Mucosa of stomach (tissue), 1 donor: ENCODE results near the gene SAT1.
"Not testable (repeated sequence)": the region's sequence is repeated elsewhere in the genome, so short reads cannot be mapped to it uniquely, and the experiment has no call there.

Source experiments
- H3K27me3 ChIP-seq: one replicate; pipeline ENCODE4 v1.7.0; 2013; ENCODE audit warnings: mild to moderate bottlenecking, low read length; ENCODE audit not compliant: control insufficient read depth, insufficient read depth
- H3K36me3 ChIP-seq: one replicate; pipeline ENCODE4 v1.7.0; 2013; ENCODE audit warnings: low read length; ENCODE audit not compliant: control insufficient read depth, insufficient read depth
- H3K4me1 ChIP-seq: one replicate; pipeline ENCODE4 v1.7.0; 2013; ENCODE audit warnings: mild to moderate bottlenecking, low read length; ENCODE audit not compliant: control insufficient read depth, insufficient read depth
- H3K4me3 ChIP-seq: one replicate; pipeline ENCODE4 v1.7.0; 2013; ENCODE audit warnings: low read length
- H3K9ac ChIP-seq: one replicate; pipeline ENCODE4 v1.7.0; 2013; ENCODE audit warnings: mild to moderate bottlenecking, low read length, moderate library complexity
- H3K9me3 ChIP-seq: one replicate; pipeline ENCODE4 v1.7.0; 2013; ENCODE audit warnings: mild to moderate bottlenecking, low read length, moderate library complexity; ENCODE audit not compliant: control insufficient read depth
- donor health status: Pancreatic carcinoma.

SAT1 gene

GRCh38 chrX:23782863-23783588 lies at the start of gene SAT1:
SAT1 (plus strand) TSS chrX:23783173; CDS start chrX:23783352, 179 bp downstream.
- no peaks in the 10 kb centered on the region for H3K27me3 ChIP-seq
- no peaks in the 10 kb centered on the region for H3K36me3 ChIP-seq
- H3K9ac ChIP-seq: peak within 1 kb of the TSS; percentile 95
- H3K4me1 ChIP-seq: no peaks in the 10 kb centered on the region
- H3K4me3 ChIP-seq: peak within 1 kb of the TSS; percentile 53
- H3K9me3 ChIP-seq: no peaks in the 10 kb centered on the region

GRCh38 chrX:23736030-23736429 lies 46.9 kb upstream of the SAT1 start:
- no peak overlapping the region for H3K9ac ChIP-seq
- no peaks in the 10 kb centered on the region for H3K4me1 ChIP-seq
- H3K4me3 ChIP-seq: no peak overlapping the region
- H3K36me3 ChIP-seq: no peaks in the 10 kb centered on the region
- H3K9me3 ChIP-seq: no peaks in the 10 kb centered on the region
- no peaks in the 10 kb centered on the region for H3K27me3 ChIP-seq

- Histone ChIP-seq H3K9ac (no peak overlapping the region), H3K4me3 (no peak overlapping the region), H3K27me3 (no peaks in the 10 kb centered on the region), H3K4me1 (no peaks in the 10 kb centered on the region), H3K36me3 (no peaks in the 10 kb centered on the region), H3K9me3 (no peaks in the 10 kb centered on the region)
Observed at GRCh38 chrX:23737413-23737812, 45.6 kb upstream of the SAT1 start.

- H3K9ac ChIP-seq: peak overlapping the region; percentile 78
Observed at GRCh38 chrX:23742174-23742696, 40.7 kb upstream of the SAT1 start.

GRCh38 chrX:23742697-23743622 lies 40.0 kb upstream of the SAT1 start, which contains the start of gene ACOT9:
ACOT9 (minus strand) TSS chrX:23743276; CDS start chrX:23743144, 132 bp downstream.
- Histone ChIP-seq H3K27me3 (no peaks in the 10 kb centered on the region), H3K4me1 (no peaks in the 10 kb centered on the region), H3K9me3 (no peaks in the 10 kb centered on the region), H3K36me3 (no peaks in the 10 kb centered on the region), H3K4me3 (peak within 1 kb of the TSS; percentile 43), H3K9ac (peak within 1 kb of the TSS; percentile 78)

More at GRCh38 chrX:23742174-23742696, 40.7 kb upstream of the SAT1 start:
- H3K4me1 ChIP-seq: no peaks in the 10 kb centered on the region
- no peaks in the 10 kb centered on the region for H3K36me3 ChIP-seq
- H3K4me3 ChIP-seq: peak overlapping the region; percentile 43
- no peaks in the 10 kb centered on the region for H3K9me3 ChIP-seq
- no peaks in the 10 kb centered on the region for H3K27me3 ChIP-seq

GRCh38 chrX:23743623-23743971 lies 39.4 kb upstream of the SAT1 start:
- not testable (repeated sequence) for H3K4me1 ChIP-seq, H3K36me3 ChIP-seq, H3K9ac ChIP-seq, H3K9me3 ChIP-seq, H3K4me3 ChIP-seq, H3K27me3 ChIP-seq

- H3K4me1 ChIP-seq: no peaks in the 10 kb centered on the region
- H3K27me3 ChIP-seq: no peaks in the 10 kb centered on the region
- no peaks in the 10 kb centered on the region for H3K9me3 ChIP-seq
- no peaks in the 10 kb centered on the region for H3K36me3 ChIP-seq
- H3K9ac ChIP-seq: no peak overlapping the region
- no peak overlapping the region for H3K4me3 ChIP-seq
Observed at GRCh38 chrX:23745786-23746185, 37.2 kb upstream of the SAT1 start.

GRCh38 chrX:23749129-23749528 lies 33.8 kb upstream of the SAT1 start:
- Histone ChIP-seq H3K4me3 (no peak overlapping the region), H3K27me3 (no peaks in the 10 kb centered on the region), H3K9ac (no peak overlapping the region), H3K36me3 (no peaks in the 10 kb centered on the region), H3K4me1 (no peaks in the 10 kb centered on the region), H3K9me3 (no peaks in the 10 kb centered on the region)

GRCh38 chrX:23749576-23749975 lies 33.4 kb upstream of the SAT1 start:
- no peak overlapping the region for H3K9ac ChIP-seq

GRCh38 chrX:23752740-23753415 lies 30.1 kb upstream of the SAT1 start:
- Histone ChIP-seq H3K9ac (no peak overlapping the region), H3K4me1 (no peaks in the 10 kb centered on the region), H3K9me3 (no peaks in the 10 kb centered on the region), H3K4me3 (no peak overlapping the region), H3K27me3 (no peaks in the 10 kb centered on the region), H3K36me3 (no peaks in the 10 kb centered on the region)

More at GRCh38 chrX:23749576-23749975, 33.4 kb upstream of the SAT1 start:
- no peaks in the 10 kb centered on the region for H3K9me3 ChIP-seq
- no peaks in the 10 kb centered on the region for H3K27me3 ChIP-seq
- H3K36me3 ChIP-seq: no peaks in the 10 kb centered on the region
- H3K4me3 ChIP-seq: no peak overlapping the region
- no peaks in the 10 kb centered on the region for H3K4me1 ChIP-seq

- Histone ChIP-seq H3K4me1 (no peaks in the 10 kb centered on the region), H3K9ac (no peak overlapping the region), H3K36me3 (no peaks in the 10 kb centered on the region), H3K4me3 (no peak overlapping the region), H3K9me3 (no peaks in the 10 kb centered on the region), H3K27me3 (no peaks in the 10 kb centered on the region)
Observed at GRCh38 chrX:23754664-23755063, 28.3 kb upstream of the SAT1 start.
